Renal cortical epithelial cell (primary cell): Measurements from ENCODE around the gene CDK14. TPM values are rescaled to one million over a fixed set of nuclear protein-coding genes. Genes with fewer than 3 reads are reported as not detected.

ENCODE experiments used
- DNase-seq: peaks from one replicate; pipeline ENCODE4 v3.0.0-alpha.2; 2011; ENCODE audit warnings: low read depth
- total RNA-seq: library from RNA; depleted of rRNA; stranded (reverse); fragments of >200 nt; gene quantifications from 2 replicates; pipeline ENCODE4 v1.2.3, GENCODE V29; 2014

CDK14 gene
- total RNA-seq, 1 donor from 2014 or later = 30.2 TPM

GRCh38 chr7:90839727-90840291 is 243.7 kb downstream of the CDK14 start:
- no peak for DNase-seq

GRCh38 chr7:90841759-90842429 is 245.8 kb downstream of the CDK14 start:
- DNase-seq = no peak

- DNase-seq = no peak
Measured at GRCh38 chr7:90842430-90842788, 246.3 kb downstream of the CDK14 start.

- no peak for DNase-seq
Measured at GRCh38 chr7:90843472-90843871, 247.4 kb downstream of the CDK14 start.

GRCh38 chr7:90844421-90844820 is 248.3 kb downstream of the CDK14 start:
- no peak for DNase-seq

- DNase-seq = no peak
Measured at GRCh38 chr7:90846192-90846591, 250.1 kb downstream of the CDK14 start.

- DNase-seq = no peak
Measured at GRCh38 chr7:90850066-90850465, 253.9 kb downstream of the CDK14 start.

- no peak for DNase-seq
Measured at GRCh38 chr7:90850471-90850870, 254.3 kb downstream of the CDK14 start.

- no peak for DNase-seq
Measured at GRCh38 chr7:90853205-90853604, 257.1 kb downstream of the CDK14 start.

- no peak for DNase-seq
Measured at GRCh38 chr7:90856351-90857070, 260.4 kb downstream of the CDK14 start.

GRCh38 chr7:90857603-90858002 is 261.5 kb downstream of the CDK14 start:
- peak; percentile 5 for DNase-seq

- DNase-seq = no peak
Measured at GRCh38 chr7:90858546-90858945, 262.4 kb downstream of the CDK14 start.

- no peak for DNase-seq
Measured at GRCh38 chr7:90859521-90859920, 263.4 kb downstream of the CDK14 start.

- DNase-seq = no peak
Measured at GRCh38 chr7:90864088-90864487, 268.0 kb downstream of the CDK14 start.

GRCh38 chr7:90869335-90869734 is 273.2 kb downstream of the CDK14 start:
- DNase-seq = no peak

GRCh38 chr7:90876701-90877100 is 280.6 kb downstream of the CDK14 start:
- DNase-seq = no peak

GRCh38 chr7:90877201-90877600 is 281.1 kb downstream of the CDK14 start:
- no peak for DNase-seq

- DNase-seq = no peak
Measured at GRCh38 chr7:90879924-90880323, 283.8 kb downstream of the CDK14 start.

- DNase-seq = no peak
Measured at GRCh38 chr7:90886416-90886815, 290.3 kb downstream of the CDK14 start.

- DNase-seq = no peak
Measured at GRCh38 chr7:90889210-90889609, 293.1 kb downstream of the CDK14 start.

- DNase-seq = no peak
Measured at GRCh38 chr7:90889644-90890043, 293.5 kb downstream of the CDK14 start.

GRCh38 chr7:90891529-90891928 is 295.4 kb downstream of the CDK14 start:
- DNase-seq = no peak

GRCh38 chr7:90892213-90892612 is 296.1 kb downstream of the CDK14 start:
- DNase-seq = peak; percentile 29
